ENCODE data around the gene SH3BP2.

DNA sequence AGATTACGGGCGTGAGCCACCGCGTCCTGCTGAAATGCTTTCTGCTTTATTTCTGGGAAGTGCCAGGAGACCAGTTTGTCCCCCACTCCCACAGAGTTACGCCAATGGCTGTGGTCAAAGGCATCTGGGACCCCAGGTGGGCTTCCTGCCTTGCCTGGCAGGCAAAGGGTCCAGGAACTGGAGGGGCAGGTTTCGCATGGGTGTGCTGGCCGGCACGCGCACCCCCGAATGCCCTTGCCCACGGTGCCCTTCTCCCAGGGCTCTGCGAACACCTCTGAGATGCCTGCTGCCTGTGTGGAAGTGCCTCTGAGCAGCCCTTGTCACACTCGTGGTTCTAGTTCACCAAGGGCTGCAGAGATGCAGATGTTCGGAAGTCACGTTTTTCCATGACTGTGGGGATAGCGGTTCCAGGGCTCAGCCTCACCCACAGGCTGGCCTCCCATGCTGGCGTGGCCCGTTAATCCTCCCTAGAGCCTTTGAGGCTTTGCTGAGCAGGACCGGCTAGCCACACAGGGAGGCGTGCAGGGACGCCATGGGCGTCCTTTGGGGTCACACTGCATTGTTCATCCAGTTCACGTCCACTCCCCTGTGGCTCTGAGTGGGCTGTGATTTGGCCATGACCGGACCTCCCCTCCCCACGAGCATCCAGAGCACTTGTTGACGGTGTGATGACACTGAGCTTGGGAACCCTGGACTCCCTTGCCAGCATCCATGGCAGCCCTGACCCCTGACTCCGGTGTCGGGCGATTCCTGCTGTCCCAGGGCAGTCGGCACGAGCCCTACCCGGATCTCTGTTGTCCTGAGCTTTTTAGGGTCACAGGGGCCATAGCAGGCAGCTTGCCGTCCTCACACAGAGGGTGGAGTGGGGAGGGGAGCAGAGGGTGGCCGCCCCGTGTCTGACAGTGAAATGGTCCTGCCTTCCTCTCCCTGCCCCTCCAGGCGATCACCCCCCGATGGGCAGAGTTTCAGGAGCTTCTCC, 38.0 kb downstream of the SH3BP2 start:
- no peak for TF ChIP-seq POLR2AphosphoS5 (IDR thresholded peaks at IDR 0.05; ENCODE audit: low read depth, low read length)
- TF ChIP-seq TAF1 (IDR thresholded peaks at IDR 0.05; ENCODE audit: low read depth, low read length): no peak
